Spleen (tissue), 7 donors: ENCODE measurements around the gene TMEM115.

ENCODE experiments used
- CTCF ChIP-seq, 11 experiments: fragments of 200-600 bp in 7 of 11; fragments of 450-650 bp in 4 of 11; sonication (generic) in 4 of 11; IDR thresholded peaks in 8 of 11; conservative IDR thresholded peaks in 3 of 11; 1 replicate in 7 of 11; 2 replicates in 4 of 11; pipeline versions ENCODE4 v1.4.0 to v1.8.0; 2016 to 2021; ENCODE audit warnings: antibody characterized with exemption in 11 of 11, inconsistent platforms in 4 of 11, mild to moderate bottlenecking in 1 of 11
- POLR2A ChIP-seq, 3 donors: fragments of 450-650 bp; IDR thresholded peaks; one replicate each; pipeline ENCODE4 v1.5.1; 2017; ENCODE audit warnings: antibody characterized with exemption in 3 of 3, mild to moderate bottlenecking in 1 of 3
- donor health status: DM: no; HTN: no; CAD: no; lungs with moderate emphysema.
- donor health status: DM: no; HTN: no; CAD: no.
- donor health status: DM: no; HTN: no; CAD: no.

DNA sequence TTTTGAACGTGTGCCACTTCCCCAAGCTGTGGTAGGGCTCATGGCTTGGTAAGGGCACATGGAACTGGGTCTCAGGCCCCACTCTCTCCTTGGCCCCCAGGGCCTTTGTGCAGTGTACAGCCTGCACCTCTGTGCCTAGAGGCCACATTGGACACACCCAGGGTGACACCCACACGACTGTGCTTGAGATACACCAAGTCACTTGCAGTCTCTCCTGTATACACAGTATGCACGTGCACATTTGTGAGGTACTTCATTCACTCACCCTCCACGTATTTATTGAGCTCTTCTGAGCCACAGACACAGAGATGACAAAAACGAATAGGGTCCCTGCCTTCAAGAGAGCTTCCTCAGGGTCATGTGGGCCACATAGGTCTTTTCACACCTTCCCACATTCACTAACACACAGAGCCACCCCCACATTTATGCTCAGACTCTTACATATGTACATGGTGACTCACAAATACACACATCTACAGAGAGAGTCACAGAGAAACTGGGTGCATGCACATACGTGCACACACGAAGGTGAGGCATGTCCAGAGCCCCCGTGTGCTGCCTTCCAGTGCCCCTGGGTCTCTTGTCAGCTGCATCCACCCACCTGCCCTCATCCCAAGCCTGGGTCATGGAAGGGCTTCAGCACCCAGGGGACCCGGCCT is 9.8 kb upstream of the TMEM115 start:
- TF ChIP-seq POLR2A (IDR thresholded peaks at IDR 0.05) (no peak), CTCF (IDR thresholded peaks at IDR 0.05 in 8 of 11, conservative IDR thresholded peaks at IDR 0.05 in 3 of 11) (no peak)
